Measurements from ENCODE around the gene ARL17B.
"Not testable (repeated sequence)": the region's sequence is repeated elsewhere in the genome, so short reads cannot be mapped to it uniquely, and the experiment has no call there.

ARL17B gene

GRCh38 chr17:46244339-46244913, 117.1 kb downstream of the ARL17B start:
- H3K4me1 ChIP-seq (ENCODE audit: control insufficient read depth, insufficient read depth, low read length); H3K27me3 ChIP-seq (ENCODE audit: control insufficient read depth, insufficient read depth, low read length); H3K9me3 ChIP-seq (ENCODE audit: control insufficient read depth, insufficient read depth, low read depth, low read length); H3K27ac ChIP-seq (ENCODE audit: low read depth, low read length); H3K9ac ChIP-seq (ENCODE audit: low read length); H3K36me3 ChIP-seq (ENCODE audit: control insufficient read depth, insufficient read depth, low read length); H3K4me3 ChIP-seq (ENCODE audit: low read depth, low read length): not testable (repeated sequence)

GRCh38 chr17:46243928-46244327, 117.6 kb downstream of the ARL17B start:
- not testable (repeated sequence) for H3K4me1 ChIP-seq (ENCODE audit: control insufficient read depth, insufficient read depth, low read length); H3K9ac ChIP-seq (ENCODE audit: low read length); H3K4me3 ChIP-seq (ENCODE audit: low read depth, low read length); H3K27ac ChIP-seq (ENCODE audit: low read depth, low read length); H3K36me3 ChIP-seq (ENCODE audit: control insufficient read depth, insufficient read depth, low read length); H3K27me3 ChIP-seq (ENCODE audit: control insufficient read depth, insufficient read depth, low read length); H3K9me3 ChIP-seq (ENCODE audit: control insufficient read depth, insufficient read depth, low read depth, low read length)

GRCh38 chr17:46243505-46243904, 118.1 kb downstream of the ARL17B start:
- not testable (repeated sequence) for H3K4me3 ChIP-seq (ENCODE audit: low read depth, low read length); H3K4me1 ChIP-seq (ENCODE audit: control insufficient read depth, insufficient read depth, low read length); H3K36me3 ChIP-seq (ENCODE audit: control insufficient read depth, insufficient read depth, low read length); H3K9me3 ChIP-seq (ENCODE audit: control insufficient read depth, insufficient read depth, low read depth, low read length); H3K9ac ChIP-seq (ENCODE audit: low read length); H3K27ac ChIP-seq (ENCODE audit: low read depth, low read length); H3K27me3 ChIP-seq (ENCODE audit: control insufficient read depth, insufficient read depth, low read length)

- not testable (repeated sequence) for H3K9me3 ChIP-seq (ENCODE audit: control insufficient read depth, insufficient read depth, low read depth, low read length); H3K4me3 ChIP-seq (ENCODE audit: low read depth, low read length); H3K9ac ChIP-seq (ENCODE audit: low read length); H3K27me3 ChIP-seq (ENCODE audit: control insufficient read depth, insufficient read depth, low read length); H3K4me1 ChIP-seq (ENCODE audit: control insufficient read depth, insufficient read depth, low read length); H3K36me3 ChIP-seq (ENCODE audit: control insufficient read depth, insufficient read depth, low read length); H3K27ac ChIP-seq (ENCODE audit: low read depth, low read length)
Observed at GRCh38 chr17:46231359-46231758, 130.2 kb downstream of the ARL17B start.

- not testable (repeated sequence) for H3K27ac ChIP-seq (ENCODE audit: low read depth, low read length); H3K36me3 ChIP-seq (ENCODE audit: control insufficient read depth, insufficient read depth, low read length); H3K9ac ChIP-seq (ENCODE audit: low read length); H3K9me3 ChIP-seq (ENCODE audit: control insufficient read depth, insufficient read depth, low read depth, low read length); H3K27me3 ChIP-seq (ENCODE audit: control insufficient read depth, insufficient read depth, low read length); H3K4me1 ChIP-seq (ENCODE audit: control insufficient read depth, insufficient read depth, low read length)
- peak overlapping the region; percentile 64 for H3K4me3 ChIP-seq (ENCODE audit: low read depth, low read length)
Observed at GRCh38 chr17:46225274-46225794, 136.2 kb downstream of the ARL17B start.

- not testable (repeated sequence) for H3K4me1 ChIP-seq (ENCODE audit: control insufficient read depth, insufficient read depth, low read length); H3K9me3 ChIP-seq (ENCODE audit: control insufficient read depth, insufficient read depth, low read depth, low read length); H3K27ac ChIP-seq (ENCODE audit: low read depth, low read length); H3K9ac ChIP-seq (ENCODE audit: low read length); H3K27me3 ChIP-seq (ENCODE audit: control insufficient read depth, insufficient read depth, low read length); H3K36me3 ChIP-seq (ENCODE audit: control insufficient read depth, insufficient read depth, low read length)
- H3K4me3 ChIP-seq (ENCODE audit: low read depth, low read length), result peak overlapping the region; percentile 64
Observed at GRCh38 chr17:46224864-46225263, 136.7 kb downstream of the ARL17B start.

Measured in HUES6 (cell line).